Right renal cortex interstitium (tissue), 3 donors: ENCODE measurements around the gene ST3GAL4. TPM values are rescaled to one million over a fixed set of nuclear protein-coding genes. Genes with fewer than 3 reads are reported as not detected.

ENCODE experiments used
- polyA plus RNA-seq, 3 donors: library from polyadenylated mRNA; unstranded; fragments of 120-200 nt; gene quantifications; one replicate each; pipeline ENCODE4 v1.2.1, GENCODE V29; 2013; ENCODE audit not compliant: insufficient read length in 3 of 3

The ST3GAL4 gene
- polyA plus RNA-seq, 3 donors: 17.2 to 19.2 (median 18.4) TPM

Other genes starting within 250 kb of the ST3GAL4 start
- 10 to 100 TPM; 28.4 to 29.6 (median 28.4) TPM for gene RPUSD4, start 144.0 kb upstream of the ST3GAL4 start, polyA plus RNA-seq
- gene FAM118B, start 143.9 kb upstream of the ST3GAL4 start, polyA plus RNA-seq: 10 to 100 TPM; 29.0 to 31.6 (median 30.6) TPM
- 10 to 100 TPM; 75.6 to 82.6 (median 79.5) TPM for gene SRPRA, start 86.8 kb upstream of the ST3GAL4 start, polyA plus RNA-seq
- 10 to 100 TPM; 30.1 to 33.6 (median 31.9) TPM for gene FOXRED1, start 86.5 kb upstream of the ST3GAL4 start, polyA plus RNA-seq
- 10 to 100 TPM in 2 of 3 donors, 1 to 10 TPM in 1; 9.0 to 10.7 (median 10.1) TPM for gene TIRAP, start 72.6 kb upstream of the ST3GAL4 start, polyA plus RNA-seq
- gene DCPS, start 51.6 kb upstream of the ST3GAL4 start, polyA plus RNA-seq: 10 to 100 TPM; 13.9 to 17.0 (median 16.0) TPM